SK-N-MC (cell line): Measurements from ENCODE around the gene TRPM4.
"Not testable (repeated sequence)": the region's sequence is repeated elsewhere in the genome, so short reads cannot be mapped to it uniquely, and the experiment has no call there.

Experiments
- DNase-seq: peaks from one replicate; pipeline ENCODE4 v3.0.0-alpha.2; 2011; ENCODE audit warnings: low read depth, low spot score
- H3K27ac ChIP-seq: fragments of 200-600 bp; sonication (generic); 2 replicates; pipeline ENCODE4 v1.5.1; 2016; ENCODE audit warnings: mixed run types
- H3K36me3 ChIP-seq: fragments of 200-600 bp; sonication (generic); 2 replicates; pipeline ENCODE4 v1.6.1; 2017; ENCODE audit warnings: antibody characterized with exemption, low read length, mixed read lengths; ENCODE audit not compliant: insufficient read depth
- H3K4me3 ChIP-seq: fragments of 200-600 bp; sonication (generic); 2 replicates; pipeline ENCODE4 v1.5.1; 2016
- H3K9ac ChIP-seq: fragments of 200-600 bp; sonication (generic); 2 replicates; pipeline ENCODE4 v1.8.0; 2017; ENCODE audit warnings: mixed run types, mixed read lengths; ENCODE audit not compliant: insufficient read length
- H3K9me3 ChIP-seq: fragments of 200-600 bp; sonication (generic); 2 replicates; pipeline ENCODE4 v1.6.1; 2017; ENCODE audit warnings: low read depth, mild to moderate bottlenecking, antibody characterized with exemption, low read length, moderate library complexity, mixed read lengths
- EZH2 ChIP-seq: fragments of 200-600 bp; sonication (generic); IDR thresholded peaks from one replicate; pipeline ENCODE4 v1.6.1; 2017; ENCODE audit warnings: antibody characterized with exemption
- FOXP2 ChIP-seq: optimal IDR thresholded peaks from 2 replicates; pipeline ENCODE3; 2011; ENCODE audit warnings: mild to moderate bottlenecking, moderate library complexity; ENCODE audit not compliant: insufficient read depth; ENCODE audit errors: extremely low read length, control extremely low read depth
- POLR2AphosphoS5 ChIP-seq: IDR thresholded peaks from 2 replicates; pipeline ENCODE4 v1.6.1; 2012; ENCODE audit warnings: mild to moderate bottlenecking, low read depth, low read length, borderline replicate concordance

TRPM4 gene

DNA sequence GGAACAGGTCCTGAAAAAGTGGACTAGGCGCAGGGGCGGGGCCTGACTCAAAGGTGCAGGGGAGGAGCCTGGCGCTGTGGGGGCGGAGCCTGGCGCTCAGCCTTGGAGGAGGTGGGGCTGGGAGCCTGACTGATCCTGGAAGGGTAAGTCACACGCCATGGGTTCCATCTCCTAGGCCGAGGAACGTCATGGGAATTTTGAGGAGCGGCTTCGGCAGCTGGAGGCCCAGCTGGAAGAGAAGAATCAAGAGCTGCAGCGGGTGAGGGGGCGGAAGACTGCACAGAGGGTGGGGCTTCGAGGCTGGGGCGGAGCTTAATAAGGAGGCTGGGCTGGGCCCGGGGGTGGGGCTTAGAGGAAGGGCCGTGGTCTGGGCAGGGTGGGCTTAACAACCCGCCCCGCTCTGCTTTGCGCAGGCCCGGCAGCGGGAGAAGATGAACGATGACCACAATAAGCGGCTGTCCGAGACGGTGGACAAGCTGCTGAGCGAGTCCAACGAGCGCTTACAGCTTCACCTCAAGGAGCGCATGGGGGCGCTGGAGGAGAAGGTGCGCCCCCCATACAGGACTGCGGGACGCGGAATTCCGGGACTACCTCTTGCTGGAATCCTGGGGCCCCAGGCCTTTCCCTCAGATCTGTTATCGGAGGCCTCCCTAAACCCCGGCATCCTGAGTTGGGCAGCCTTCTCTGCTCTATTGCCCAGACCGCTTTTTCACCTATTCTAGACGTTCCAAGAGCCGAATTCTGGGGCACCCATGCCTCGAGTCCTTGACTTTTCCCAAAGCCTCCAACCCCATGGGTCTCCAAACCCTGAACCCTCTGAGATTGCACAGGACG is 23.8 kb upstream of the TRPM4 start:
- no peak for DNase-seq
- H3K9ac ChIP-seq = no peak overlapping the region
- H3K9me3 ChIP-seq = no peaks in the 10 kb centered on the region
- no peak overlapping the region for H3K4me3 ChIP-seq
- TF ChIP-seq FOXP2 (no peak), EZH2 (no peak), POLR2AphosphoS5 (no peak)
- H3K36me3 ChIP-seq = peaks cover 67% of the 10 kb centered on the region
- H3K27ac ChIP-seq = no peak overlapping the region

DNA sequence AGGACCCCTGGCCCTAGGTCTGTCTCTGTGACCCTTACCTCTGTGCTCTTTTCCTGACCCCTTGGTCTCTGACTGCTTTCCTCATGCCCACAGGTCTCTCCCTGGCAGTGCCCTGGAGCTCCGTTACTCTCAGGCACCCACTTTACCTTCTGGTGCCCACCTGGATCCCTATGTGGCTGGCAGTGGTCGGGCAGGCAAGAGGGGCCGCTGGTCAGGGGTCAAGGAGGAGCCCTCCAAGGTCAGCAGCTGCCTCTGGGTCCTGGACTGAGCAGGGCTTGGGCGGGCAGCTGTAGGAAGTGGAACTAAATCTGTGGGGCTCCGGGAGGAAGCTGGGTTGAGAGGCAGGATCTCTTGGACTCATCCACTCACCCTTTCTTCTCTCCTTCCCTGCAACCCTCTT is 21.9 kb upstream of the TRPM4 start:
- Histone ChIP-seq H3K4me3 (no peak overlapping the region), H3K9me3 (no peaks in the 10 kb centered on the region), H3K27ac (peak overlapping the region; percentile 68; the same call in 1 of the 2 replicates), H3K9ac (no peak overlapping the region), H3K36me3 (peaks cover 62% of the 10 kb centered on the region)
- DNase-seq = no peak
- TF ChIP-seq POLR2AphosphoS5 = no peak
- TF ChIP-seq EZH2 = no peak
- no peak for TF ChIP-seq FOXP2

- no peak for TF ChIP-seq EZH2
- TF ChIP-seq POLR2AphosphoS5 = no peak
- peaks cover 59% of the 10 kb centered on the region for H3K36me3 ChIP-seq
- H3K9ac ChIP-seq = no peak overlapping the region
- DNase-seq = no peak
- H3K9me3 ChIP-seq = no peaks in the 10 kb centered on the region
- H3K27ac ChIP-seq = no peak overlapping the region
- H3K4me3 ChIP-seq = no peak overlapping the region
Measured at GRCh38 chr19:49136771-49137171, 20.8 kb upstream of the TRPM4 start.

GRCh38 chr19:49140951-49141350 is 16.6 kb upstream of the TRPM4 start:
- Histone ChIP-seq H3K36me3 (peaks cover 37% of the 10 kb centered on the region), H3K9me3 (no peaks in the 10 kb centered on the region), H3K9ac (no peak overlapping the region), H3K27ac (no peak overlapping the region), H3K4me3 (no peak overlapping the region)
- TF ChIP-seq POLR2AphosphoS5 (no peak), EZH2 (no peak), FOXP2 (no peak)
- DNase-seq = no peak

- Histone ChIP-seq H3K36me3 (peaks cover 33% of the 10 kb centered on the region), H3K4me3 (no peak overlapping the region), H3K9me3 (no peaks in the 10 kb centered on the region), H3K27ac (no peak overlapping the region), H3K9ac (no peak overlapping the region)
- TF ChIP-seq POLR2AphosphoS5 (no peak), FOXP2 (no peak), EZH2 (no peak)
- DNase-seq = no peak
Measured at GRCh38 chr19:49141352-49141751, 16.2 kb upstream of the TRPM4 start.

DNA sequence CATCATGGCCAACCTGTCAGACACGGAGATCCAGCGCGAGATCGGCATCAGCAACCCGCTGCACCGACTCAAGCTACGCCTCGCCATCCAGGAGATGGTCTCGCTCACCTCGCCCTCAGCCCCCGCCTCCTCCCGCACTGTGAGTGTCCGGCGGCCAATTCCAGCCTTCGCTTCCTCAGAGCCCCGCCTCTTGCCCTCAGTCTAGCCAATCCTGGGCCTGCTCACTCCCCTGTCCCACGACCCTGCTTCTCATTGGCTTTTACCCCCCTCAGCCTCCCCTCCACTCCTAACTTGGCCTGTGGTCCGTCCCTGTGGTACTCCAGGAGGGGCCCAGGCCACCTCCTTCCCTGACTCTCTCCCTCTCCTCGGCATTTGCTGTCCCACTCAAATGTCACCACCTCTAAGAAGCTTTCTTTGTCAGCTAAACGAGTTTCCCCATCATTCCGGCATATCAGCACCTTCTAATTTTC is 14.7 kb upstream of the TRPM4 start:
- Histone ChIP-seq H3K9ac (no peak overlapping the region), H3K4me3 (no peak overlapping the region), H3K36me3 (peaks cover 25% of the 10 kb centered on the region), H3K27ac (no peak overlapping the region), H3K9me3 (no peaks in the 10 kb centered on the region)
- no peak for TF ChIP-seq POLR2AphosphoS5
- no peak for TF ChIP-seq FOXP2
- TF ChIP-seq EZH2 = no peak
- DNase-seq = no peak

GRCh38 chr19:49145573-49146407 is 11.8 kb upstream of the TRPM4 start:
- H3K9ac ChIP-seq = no peak overlapping the region
- DNase-seq = no peak
- H3K9me3 ChIP-seq = no peaks in the 10 kb centered on the region
- no peak overlapping the region for H3K27ac ChIP-seq
- TF ChIP-seq FOXP2 (no peak), EZH2 (no peak), POLR2AphosphoS5 (no peak)
- H3K36me3 ChIP-seq = peaks cover 18% of the 10 kb centered on the region
- H3K4me3 ChIP-seq = no peak overlapping the region

- H3K9me3 ChIP-seq, H3K9ac ChIP-seq, H3K27ac ChIP-seq: not testable (repeated sequence)
Measured at GRCh38 chr19:49146408-49146770, 11.2 kb upstream of the TRPM4 start.

More at GRCh38 chr19:49146408-49146770, 11.2 kb upstream of the TRPM4 start:
- not testable (repeated sequence) for H3K4me3 ChIP-seq, DNase-seq
- peaks cover 15% of the 10 kb centered on the region for H3K36me3 ChIP-seq
